NCI-H526 treated with DMSO at 0.1 percent for 48 hours (cell line): Measurements from ENCODE around the gene CECR2.

Experiments used
- DNase-seq: peaks from one replicate; lab custom pipeline; 2025; lab: John Stamatoyannopoulos, UW

The CECR2 gene

GRCh38 chr22:17369439-17370025 lies at the start of gene CECR2:
CECR2 (plus strand) TSS chr22:17369460; CDS start chr22:17369784, 324 bp downstream.
- no peak for DNase-seq

- no peak for DNase-seq
Observed at GRCh38 chr22:17319546-17319945, 49.7 kb upstream of the CECR2 start.

GRCh38 chr22:17322511-17322910 lies 46.7 kb upstream of the CECR2 start:
- no peak for DNase-seq

- no peak for DNase-seq
Observed at GRCh38 chr22:17331690-17332089, 37.6 kb upstream of the CECR2 start.

- no peak for DNase-seq
Observed at GRCh38 chr22:17332109-17332800, 37.0 kb upstream of the CECR2 start.

GRCh38 chr22:17334059-17334458 lies 35.2 kb upstream of the CECR2 start:
- no peak for DNase-seq

GRCh38 chr22:17334983-17335382 lies 34.3 kb upstream of the CECR2 start:
- DNase-seq, result no peak

GRCh38 chr22:17336061-17336460 lies 33.2 kb upstream of the CECR2 start:
- no peak for DNase-seq

- DNase-seq, result no peak
Observed at GRCh38 chr22:17337639-17338038, 31.6 kb upstream of the CECR2 start.

- no peak for DNase-seq
Observed at GRCh38 chr22:17339095-17339693, 30.1 kb upstream of the CECR2 start.

- no peak for DNase-seq
Observed at GRCh38 chr22:17342361-17342760, 26.9 kb upstream of the CECR2 start.

- no peak for DNase-seq
Observed at GRCh38 chr22:17343766-17344165, 25.5 kb upstream of the CECR2 start.

- no peak for DNase-seq
Observed at GRCh38 chr22:17346578-17346977, 22.7 kb upstream of the CECR2 start.

- DNase-seq, result no peak
Observed at GRCh38 chr22:17347724-17348123, 21.5 kb upstream of the CECR2 start.

GRCh38 chr22:17348464-17349103 lies 20.7 kb upstream of the CECR2 start:
- DNase-seq, result no peak

GRCh38 chr22:17349172-17349571 lies 20.1 kb upstream of the CECR2 start:
- no peak for DNase-seq

GRCh38 chr22:17350292-17350691 lies 19.0 kb upstream of the CECR2 start:
- no peak for DNase-seq

- no peak for DNase-seq
Observed at GRCh38 chr22:17352798-17353197, 16.5 kb upstream of the CECR2 start.

GRCh38 chr22:17357688-17358087 lies 11.6 kb upstream of the CECR2 start:
- DNase-seq, result no peak

- no peak for DNase-seq
Observed at GRCh38 chr22:17358415-17358814, 10.8 kb upstream of the CECR2 start.

GRCh38 chr22:17359501-17359900 lies 9.8 kb upstream of the CECR2 start:
- DNase-seq, result no peak

GRCh38 chr22:17366329-17366728 lies 2.9 kb upstream of the CECR2 start:
- no peak for DNase-seq

- no peak for DNase-seq
Observed at GRCh38 chr22:17366830-17367229, 2.4 kb upstream of the CECR2 start.
